ENCODE data around the gene CHCHD3. TPM values are rescaled to one million over a fixed set of nuclear protein-coding genes. Genes with fewer than 3 reads are reported as not detected.

Gene CHCHD3
- total RNA-seq, 1 donor from 2014 or later = 209 TPM

GRCh38 chr7:132877573-132877972 lies 204.3 kb downstream of the CHCHD3 start:
- no peaks in the 10 kb centered on the region for H3K27me3 ChIP-seq (ENCODE audit: low read depth)
- peaks cover 11% of the 10 kb centered on the region for H3K4me1 ChIP-seq
- DNase-seq = no peak
- intact Hi-C loops (cut with micrococcal nuclease) = no loop called here
- H3K27ac ChIP-seq (replicated peaks) = no peak overlapping the region
- H3K4me3 ChIP-seq = no peak overlapping the region
- TF ChIP-seq CTCF (IDR thresholded peaks at IDR 0.05; ENCODE audit: borderline replicate concordance) = no peak
- H3K36me3 ChIP-seq = no peaks in the 10 kb centered on the region
- no peaks in the 10 kb centered on the region for H3K9me3 ChIP-seq (replicated peaks)

GRCh38 chr7:132876576-132876975 lies 205.3 kb downstream of the CHCHD3 start:
- Histone ChIP-seq H3K27me3 (ENCODE audit: low read depth) (no peaks in the 10 kb centered on the region), H3K4me3 (no peak overlapping the region), H3K27ac (replicated peaks) (no peak overlapping the region), H3K4me1 (peaks cover 10% of the 10 kb centered on the region), H3K36me3 (no peaks in the 10 kb centered on the region), H3K9me3 (replicated peaks) (no peaks in the 10 kb centered on the region)
- no peak for DNase-seq
- no peak for TF ChIP-seq CTCF (IDR thresholded peaks at IDR 0.05; ENCODE audit: borderline replicate concordance)
- intact Hi-C loops (cut with micrococcal nuclease) = no loop called here

- Histone ChIP-seq H3K27ac (replicated peaks) (no peak overlapping the region), H3K27me3 (ENCODE audit: low read depth) (no peaks in the 10 kb centered on the region), H3K4me1 (peaks cover 1% of the 10 kb centered on the region), H3K4me3 (no peak overlapping the region), H3K9me3 (replicated peaks) (no peaks in the 10 kb centered on the region), H3K36me3 (no peaks in the 10 kb centered on the region)
- no peak for DNase-seq
- intact Hi-C loops (cut with micrococcal nuclease) = no loop called here
- TF ChIP-seq CTCF (IDR thresholded peaks at IDR 0.05; ENCODE audit: borderline replicate concordance) = no peak
Measured at GRCh38 chr7:132872034-132872433, 209.9 kb downstream of the CHCHD3 start.

- no peak overlapping the region for H3K27ac ChIP-seq (replicated peaks)
- H3K27me3 ChIP-seq (ENCODE audit: low read depth) = no peaks in the 10 kb centered on the region
- H3K36me3 ChIP-seq = no peaks in the 10 kb centered on the region
- H3K4me1 ChIP-seq = peaks cover 8% of the 10 kb centered on the region
- no peak for TF ChIP-seq CTCF (IDR thresholded peaks at IDR 0.05; ENCODE audit: borderline replicate concordance)
- H3K9me3 ChIP-seq (replicated peaks) = no peaks in the 10 kb centered on the region
- no peak overlapping the region for H3K4me3 ChIP-seq
- intact Hi-C loops (cut with micrococcal nuclease) = no loop called here
- no peak for DNase-seq
Measured at GRCh38 chr7:132871419-132871818, 210.5 kb downstream of the CHCHD3 start.

DNA sequence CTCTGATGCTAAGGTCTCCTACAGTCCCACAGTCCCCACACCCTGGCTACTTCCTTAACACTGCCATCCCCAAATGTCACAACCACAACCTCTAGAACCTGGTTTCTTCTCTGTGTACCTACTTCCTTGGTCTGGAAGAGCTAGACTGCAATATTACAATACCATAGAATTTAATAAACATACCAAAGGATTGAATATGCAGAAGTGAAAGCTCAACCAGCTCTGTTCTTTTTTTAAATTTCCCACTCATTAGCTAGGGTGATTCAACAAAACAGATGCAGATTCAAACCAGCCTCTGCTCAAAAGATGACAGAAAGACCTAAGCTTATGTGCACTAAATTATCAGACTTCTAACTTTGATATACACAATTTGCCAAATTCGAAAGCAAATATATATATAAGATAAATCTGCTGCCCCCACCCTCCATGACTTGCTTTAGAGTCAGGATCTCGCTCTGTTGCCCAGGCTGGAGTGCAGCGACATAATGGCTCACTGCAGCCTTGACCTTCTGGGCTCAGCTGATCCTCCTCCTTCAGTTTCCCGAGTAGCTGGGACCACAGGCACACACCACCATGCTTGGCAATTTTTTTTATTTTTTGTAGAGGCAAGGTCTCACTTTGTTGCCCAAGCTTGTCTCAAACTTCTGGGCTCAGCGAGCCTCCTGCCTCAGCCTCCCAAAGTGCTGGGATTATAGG lies 212.6 kb downstream of the CHCHD3 start:
- no peak overlapping the region for H3K4me3 ChIP-seq
- peaks cover 26% of the 10 kb centered on the region for H3K4me1 ChIP-seq
- H3K27me3 ChIP-seq (ENCODE audit: low read depth) = no peaks in the 10 kb centered on the region
- no peak for DNase-seq
- H3K9me3 ChIP-seq (replicated peaks) = no peaks in the 10 kb centered on the region
- H3K27ac ChIP-seq (replicated peaks) = no peak overlapping the region
- intact Hi-C loops (cut with micrococcal nuclease) = no loop called here
- no peak for TF ChIP-seq CTCF (IDR thresholded peaks at IDR 0.05; ENCODE audit: borderline replicate concordance)
- H3K36me3 ChIP-seq = no peaks in the 10 kb centered on the region
